Pancreas (tissue), 10 donors: ENCODE data around the gene HIC1. TPM values are rescaled to one million over a fixed set of nuclear protein-coding genes. Genes with fewer than 3 reads are reported as not detected.

Source experiments
- ATAC-seq, 4 donors: fragments of 200-7000 bp; cut with Tn5 transposase; one replicate each; pipeline versions ENCODE4 v1.8.0 to v1.9.1; 2020; ENCODE audit warnings: mild to moderate bottlenecking in 4 of 4, moderate library complexity in 4 of 4
- DNase-seq, 6 donors: peaks; one replicate each; pipeline ENCODE4 v3.0.0-alpha.2; 2020
- FAIRE-seq: peaks from 2 replicates; lab custom pipeline; 2012; peaks lifted over from hg19 to GRCh38; lab: Jason Lieb, UNC
- H3K27ac ChIP-seq, 4 donors: fragments of 200-600 bp; sonication (generic); 1 replicate in 3 of 4; 2 replicates in 1 of 4; pipeline versions ENCODE4 v1.5.0 to v1.8.0; 2020
- H3K27me3 ChIP-seq, 4 donors: fragments of 200-600 bp; one replicate each; pipeline ENCODE4 v1.8.0; 2021
- H3K36me3 ChIP-seq, 3 donors: fragments of 200-600 bp; sonication (generic) in 1 of 3; one replicate each; pipeline versions ENCODE4 v1.5.0 to v1.8.0; 2020 to 2021
- H3K4me1 ChIP-seq, 3 donors: fragments of 200-600 bp; one replicate each; pipeline ENCODE4 v1.8.0; 2021
- H3K4me3 ChIP-seq, 4 donors: fragments of 200-600 bp; sonication (generic) in 2 of 4; one replicate each; pipeline versions ENCODE4 v1.5.0 to v1.8.0; 2020 to 2021
- H3K9me3 ChIP-seq, 4 donors: fragments of 200-600 bp; one replicate each; pipeline ENCODE4 v1.8.0; 2021
- WGBS, 2 donors: extraction: QIAGEN DNeasy Blood & Tissue Kit; methylation state at CpG; one replicate each; pipeline ENCODE4 v1.1.7; 2013; 5-methylcytosine and 5-hydroxymethylcytosine counted together
- intact Hi-C, 3 donors: fragments of 100-400 bp; cut with DNase I; formaldehyde crosslinking; loops; one replicate each; pipeline versions ENCODE4 v1.11.1 to v1.14.2; 2022
- polyA plus RNA-seq, 2 donors: library from polyadenylated mRNA; stranded (reverse); fragments of 200-250 nt; gene quantifications; one replicate each; pipeline ENCODE4 v1.2.3, GENCODE V29; 2013
- total RNA-seq, 6 donors: library from RNA; stranded (reverse); fragmentation: NEBNext Ultra II Directional in 4 of 6; extraction: Animal tissue kit (Norgen Biotek cat#: 25700) in 4 of 6; gene quantifications; one replicate each; pipeline versions ENCODE4 v1.2.1 to v1.2.4, GENCODE V29; 2021 to 2023
- TF ChIP-seq, protein P1 (sequence below), 4 donors: fragments of 200-600 bp; sonication (generic) in 3 of 4; IDR thresholded peaks; one replicate each; pipeline versions ENCODE4 v1.5.0 to v1.8.0; 2021; ENCODE audit warnings: antibody characterized with exemption in 4 of 4
- donor health status: healthy with polysubstance abuse.
- donor health status: DM: no; HTN: no; CAD: no; lungs with moderate emphysema.
- donor health status: DM: no; HTN: no; CAD: no.
- donor health status: control.
- donor health status: control.
- donor health status: Bipolar disorder and iron deficiency.
- donor health status: DM: yes; HTN: yes; CAD: no.
- donor health status: DM: no; HTN: no; CAD: no.
- donor health status: DM: no; HTN: no; CAD: no.
- donor health status: DM: yes; HTN: yes; CAD: no.

Gene HIC1
- total and polyA plus RNA-seq, 8 donors: 1.0 to 15.8 (median 3.4) TPM

- Histone ChIP-seq H3K27ac (no peak overlapping the region), H3K4me1 (peaks cover 5 to 10% (median 6%) of the 10 kb centered on the region in 3 donors), H3K27me3 (no peaks in the 10 kb centered on the region), H3K36me3 (peaks cover 0 to 29% (median 11%) of the 10 kb centered on the region in 3 donors), H3K4me3 (no peak overlapping the region), H3K9me3 (no peaks in the 10 kb centered on the region)
- TF ChIP-seq, protein P1, sequence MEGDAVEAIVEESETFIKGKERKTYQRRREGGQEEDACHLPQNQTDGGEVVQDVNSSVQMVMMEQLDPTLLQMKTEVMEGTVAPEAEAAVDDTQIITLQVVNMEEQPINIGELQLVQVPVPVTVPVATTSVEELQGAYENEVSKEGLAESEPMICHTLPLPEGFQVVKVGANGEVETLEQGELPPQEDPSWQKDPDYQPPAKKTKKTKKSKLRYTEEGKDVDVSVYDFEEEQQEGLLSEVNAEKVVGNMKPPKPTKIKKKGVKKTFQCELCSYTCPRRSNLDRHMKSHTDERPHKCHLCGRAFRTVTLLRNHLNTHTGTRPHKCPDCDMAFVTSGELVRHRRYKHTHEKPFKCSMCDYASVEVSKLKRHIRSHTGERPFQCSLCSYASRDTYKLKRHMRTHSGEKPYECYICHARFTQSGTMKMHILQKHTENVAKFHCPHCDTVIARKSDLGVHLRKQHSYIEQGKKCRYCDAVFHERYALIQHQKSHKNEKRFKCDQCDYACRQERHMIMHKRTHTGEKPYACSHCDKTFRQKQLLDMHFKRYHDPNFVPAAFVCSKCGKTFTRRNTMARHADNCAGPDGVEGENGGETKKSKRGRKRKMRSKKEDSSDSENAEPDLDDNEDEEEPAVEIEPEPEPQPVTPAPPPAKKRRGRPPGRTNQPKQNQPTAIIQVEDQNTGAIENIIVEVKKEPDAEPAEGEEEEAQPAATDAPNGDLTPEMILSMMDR (IDR thresholded peaks at IDR 0.05): no peak
- 92% methylated on average over 7 of the region's 7 CpGs for WGBS, 2 donors
- intact Hi-C loops: loop anchor here in 1 of 3 donors (10.0 kb wide), 1 partner anchor 118 kb away; no protein-coding TSS in a partner anchor
- no peak for FAIRE-seq
- no peak for ATAC-seq
- no peak for DNase-seq
Measured at GRCh38 chr17:2033153-2033552, 21.8 kb upstream of the HIC1 start.

DNA sequence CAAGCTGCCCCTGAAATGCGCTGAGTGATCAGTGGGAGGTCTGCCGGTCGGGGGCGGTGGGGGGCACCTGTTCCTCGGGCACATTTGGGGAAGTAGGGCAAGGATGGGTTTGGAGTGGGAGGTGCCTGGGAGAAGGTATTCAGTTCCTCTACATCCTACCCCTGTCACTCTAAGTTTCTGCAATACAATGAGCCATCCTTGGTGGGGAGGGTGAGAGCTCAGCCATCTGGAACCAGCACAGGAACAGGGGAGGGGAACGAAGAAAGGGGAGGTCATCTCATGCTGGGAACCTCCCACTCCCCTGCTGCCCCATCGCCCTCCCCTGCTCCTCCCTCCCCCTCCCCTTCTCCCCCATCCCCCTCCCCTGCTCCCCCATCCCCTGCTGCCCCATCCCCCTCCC lies 20.7 kb upstream of the HIC1 start:
- ATAC-seq: no peak
- H3K27ac ChIP-seq: no peak overlapping the region
- WGBS, 2 donors: 81 to 89% methylated on average over 5 to 6 of the region's 7 CpGs
- H3K36me3 ChIP-seq: peaks cover 0 to 29% (median 11%) of the 10 kb centered on the region in 3 donors
- TF ChIP-seq, protein P1 (IDR thresholded peaks at IDR 0.05): no peak
- no peak for DNase-seq
- H3K27me3 ChIP-seq: no peaks in the 10 kb centered on the region
- intact Hi-C loops: loop anchor here in 1 of 3 donors (10.0 kb wide), 1 partner anchor 119 kb away; no protein-coding TSS in a partner anchor
- H3K4me1 ChIP-seq: peaks cover 5 to 10% (median 6%) of the 10 kb centered on the region in 3 donors
- FAIRE-seq: no peak
- H3K9me3 ChIP-seq: no peaks in the 10 kb centered on the region
- no peak overlapping the region for H3K4me3 ChIP-seq

DNA sequence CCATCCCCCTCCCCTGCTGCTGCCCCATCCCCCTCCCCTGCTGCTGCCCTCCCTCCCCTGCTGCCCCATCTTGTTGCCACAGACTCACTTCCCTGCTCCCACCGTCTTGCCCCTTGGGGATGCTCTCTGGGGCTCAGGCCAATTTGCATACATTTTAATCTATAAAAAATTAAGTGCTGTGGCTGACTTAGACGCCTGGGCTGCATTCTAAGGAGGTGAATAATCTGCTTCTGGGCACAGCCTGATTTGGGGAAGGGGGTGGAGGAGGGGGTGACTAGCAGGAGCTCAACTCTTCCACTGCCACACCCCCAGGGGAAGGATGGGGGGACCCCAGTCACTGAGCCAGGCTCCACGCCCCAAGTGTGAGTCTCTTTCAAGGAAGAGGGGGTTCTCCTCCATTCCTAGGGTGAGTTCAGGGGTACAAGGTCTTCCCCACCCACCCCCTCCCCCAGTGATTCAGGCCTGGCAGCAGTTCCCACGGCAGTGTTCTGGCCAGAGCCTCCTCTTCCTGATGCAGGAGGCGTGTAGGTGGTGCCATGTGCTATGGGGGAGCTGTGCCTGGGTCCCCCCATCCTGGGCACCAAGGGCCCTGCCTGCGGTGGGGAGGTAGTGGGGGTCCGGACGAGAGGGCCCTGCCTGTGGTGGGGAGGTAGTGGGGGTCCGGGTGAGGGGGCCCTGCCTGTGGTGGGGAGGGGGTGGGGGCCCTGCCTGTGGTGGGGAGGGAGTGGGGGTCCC lies 19.9 kb upstream of the HIC1 start:
- TF ChIP-seq, protein P1 (IDR thresholded peaks at IDR 0.05): no peak
- ATAC-seq (no peak), FAIRE-seq (no peak), DNase-seq (peak in 1 of 6 donors; percentile 66)
- Histone ChIP-seq H3K27me3 (no peaks in the 10 kb centered on the region), H3K4me3 (no peak overlapping the region), H3K9me3 (no peaks in the 10 kb centered on the region), H3K4me1 (peaks cover 5 to 10% (median 6%) of the 10 kb centered on the region in 3 donors), H3K27ac (no peak overlapping the region), H3K36me3 (peaks cover 0 to 29% (median 11%) of the 10 kb centered on the region in 3 donors)
- intact Hi-C loops: loop anchor here in 1 of 3 donors (10.0 kb wide), 1 partner anchor 120 kb away; no protein-coding TSS in a partner anchor
- WGBS, 2 donors: 62 to 76% methylated on average over 6 to 9 of the region's 9 CpGs

DNA sequence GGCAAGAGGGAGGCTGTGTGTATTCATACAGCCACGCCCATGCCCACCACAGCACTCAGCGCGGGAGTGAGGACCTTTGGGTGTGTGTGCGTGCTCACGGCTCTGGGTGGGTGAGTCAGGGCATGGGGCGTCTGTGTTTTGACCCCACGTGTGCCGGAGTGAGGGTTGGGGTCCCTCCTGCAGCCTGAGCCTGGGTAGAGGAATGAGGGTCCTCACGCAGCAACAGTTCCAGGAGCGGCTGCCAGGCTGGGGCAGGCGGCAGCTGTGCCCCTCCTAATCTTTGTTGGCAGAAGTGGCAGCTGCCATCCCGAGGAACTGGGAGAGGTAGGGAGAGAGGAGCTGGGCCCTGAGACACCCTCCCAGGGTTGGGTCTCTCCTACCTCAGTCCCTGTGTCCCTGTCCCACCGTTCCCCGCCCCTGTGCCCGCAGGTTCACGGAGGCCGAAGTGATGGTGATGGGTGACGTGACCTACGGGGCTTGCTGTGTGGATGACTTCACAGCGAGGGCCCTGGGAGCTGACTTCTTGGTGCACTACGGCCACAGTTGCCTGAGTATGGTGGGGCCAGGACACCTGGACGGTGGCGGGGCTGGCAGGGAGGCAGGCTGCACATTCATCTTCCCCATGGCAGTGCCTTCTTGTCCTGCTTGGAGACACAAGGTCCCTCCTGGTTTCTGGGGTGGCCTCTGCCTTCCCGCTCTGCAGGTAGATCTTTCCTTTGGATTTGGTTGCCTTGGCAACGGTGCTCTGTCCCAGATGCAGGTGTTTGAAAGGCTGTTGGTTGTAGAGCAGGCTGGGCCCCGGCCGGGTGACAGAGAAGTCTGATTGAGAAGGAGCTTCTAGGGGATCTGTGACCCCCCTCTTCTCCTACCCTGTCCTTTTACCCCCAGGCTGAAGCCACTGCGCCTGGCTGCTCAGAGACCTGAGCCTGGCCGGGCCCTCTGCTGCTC lies 19.1 kb upstream of the HIC1 start:
- H3K36me3 ChIP-seq: peaks cover 0 to 29% (median 11%) of the 10 kb centered on the region in 3 donors
- H3K27ac ChIP-seq: no peak overlapping the region
- WGBS, 2 donors: 91 to 94% methylated on average over 28 to 29 of the region's 29 CpGs
- no peak overlapping the region for H3K4me3 ChIP-seq
- H3K4me1 ChIP-seq: peaks cover 3 to 10% (median 5%) of the 10 kb centered on the region in 3 donors
- DNase-seq: peak in 1 of 6 donors; percentile 66
- no peak for ATAC-seq
- intact Hi-C loops: loop anchor here in 1 of 3 donors (10.0 kb wide), 1 partner anchor 121 kb away; no protein-coding TSS in a partner anchor
- no peaks in the 10 kb centered on the region for H3K27me3 ChIP-seq
- TF ChIP-seq, protein P1 (IDR thresholded peaks at IDR 0.05): no peak
- no peak for FAIRE-seq
- H3K9me3 ChIP-seq: no peaks in the 10 kb centered on the region
